HG03025 (cell line): ENCODE data around the gene MMP20.

ENCODE experiments used
- ATAC-seq: cut with Tn5 transposase; IDR thresholded peaks from one replicate; pipeline ENCODE4 v1.9.1; 2021; ENCODE audit warnings: mild to moderate bottlenecking, moderate library complexity; ENCODE audit not compliant: unreplicated experiment, low FRiP score

The MMP20 gene

GRCh38 chr11:102564110-102564509 lies 61.0 kb downstream of the MMP20 start:
- ATAC-seq = peak; percentile 60

GRCh38 chr11:102561636-102562035 lies 63.5 kb downstream of the MMP20 start:
- ATAC-seq = no peak

- ATAC-seq = peak; percentile 67
Observed at GRCh38 chr11:102560555-102561011, 64.5 kb downstream of the MMP20 start.

- ATAC-seq = peak; percentile 44
Observed at GRCh38 chr11:102559839-102560238, 65.3 kb downstream of the MMP20 start.

GRCh38 chr11:102555091-102555490 lies 70.0 kb downstream of the MMP20 start:
- ATAC-seq = no peak

GRCh38 chr11:102553835-102554282 lies 71.3 kb downstream of the MMP20 start:
- ATAC-seq = peak; percentile 70

GRCh38 chr11:102552447-102553194 lies 72.5 kb downstream of the MMP20 start:
- no peak for ATAC-seq

- no peak for ATAC-seq
Observed at GRCh38 chr11:102552020-102552419, 73.1 kb downstream of the MMP20 start.

- no peak for ATAC-seq
Observed at GRCh38 chr11:102551169-102551781, 73.9 kb downstream of the MMP20 start.

GRCh38 chr11:102546923-102547471 lies 78.1 kb downstream of the MMP20 start:
- peak; percentile 55 for ATAC-seq

- no peak for ATAC-seq
Observed at GRCh38 chr11:102546427-102546826, 78.7 kb downstream of the MMP20 start.

GRCh38 chr11:102545701-102546100 lies 79.4 kb downstream of the MMP20 start:
- ATAC-seq = no peak

GRCh38 chr11:102544594-102544993 lies 80.5 kb downstream of the MMP20 start:
- no peak for ATAC-seq

- ATAC-seq = no peak
Observed at GRCh38 chr11:102539567-102539966, 85.6 kb downstream of the MMP20 start.

GRCh38 chr11:102538932-102539331 lies 86.2 kb downstream of the MMP20 start:
- ATAC-seq = no peak

GRCh38 chr11:102534261-102534872 lies 90.8 kb downstream of the MMP20 start:
- no peak for ATAC-seq

GRCh38 chr11:102530558-102530957 lies 94.6 kb downstream of the MMP20 start, which contains the start of gene MMP7:
MMP7 (minus strand) TSS chr11:102530747; CDS start chr11:102530700, 47 bp downstream.
- no peak for ATAC-seq

- no peak for ATAC-seq
Observed at GRCh38 chr11:102528618-102529017, 96.5 kb downstream of the MMP20 start.

GRCh38 chr11:102527684-102528083 lies 97.4 kb downstream of the MMP20 start:
- no peak for ATAC-seq

- no peak for ATAC-seq
Observed at GRCh38 chr11:102527041-102527440, 98.1 kb downstream of the MMP20 start.
